DOHH2 (cell line): ENCODE measurements around the gene CNOT4.
"Not testable (repeated sequence)": the region's sequence is repeated elsewhere in the genome, so short reads cannot be mapped to it uniquely, and the experiment has no call there.

ENCODE experiments used
- H3F3A ChIP-seq: fragments of 200-600 bp; sonication (generic), shearing (Covaris generic); 2 replicates; pipeline ENCODE4 v1.6.0; 2016; ENCODE audit warnings: antibody characterized with exemption, mild to moderate bottlenecking; ENCODE audit not compliant: control insufficient read depth, insufficient read depth
- H3K27ac ChIP-seq: fragments of 200-600 bp; sonication (generic); 2 replicates; pipeline ENCODE4 v1.5.1; 2014; ENCODE audit warnings: low read depth, mild to moderate bottlenecking, low read length, moderate library complexity
- H3K27me3 ChIP-seq: fragments of 200-600 bp; sonication (generic); 2 replicates; pipeline ENCODE4 v1.6.1; 2014; ENCODE audit warnings: mild to moderate bottlenecking, low read length, mixed read lengths; ENCODE audit not compliant: control insufficient read depth
- H3K36me3 ChIP-seq: fragments of 200-600 bp; sonication (generic); 2 replicates; pipeline ENCODE4 v1.6.1; 2014; ENCODE audit warnings: mild to moderate bottlenecking, low read length, moderate library complexity, mixed read lengths; ENCODE audit not compliant: control insufficient read depth
- H3K4me1 ChIP-seq: fragments of 200-600 bp; sonication (generic); 2 replicates; pipeline ENCODE4 v1.6.1; 2014; ENCODE audit warnings: mild to moderate bottlenecking, low read length, mixed read lengths; ENCODE audit not compliant: control insufficient read depth
- H3K4me2 ChIP-seq: fragments of 200-600 bp; sonication (generic); 2 replicates; pipeline ENCODE4 v1.6.0; 2014; ENCODE audit warnings: mild to moderate bottlenecking, low read length, moderate library complexity
- H3K4me3 ChIP-seq: fragments of 200-600 bp; sonication (generic); 2 replicates; pipeline ENCODE4 v1.5.1; 2014; ENCODE audit warnings: mild to moderate bottlenecking, low read length, mixed read lengths
- H3K79me2 ChIP-seq: fragments of 200-600 bp; sonication (generic); 2 replicates; pipeline ENCODE4 v1.6.1; 2014; ENCODE audit warnings: mild to moderate bottlenecking, low read length, mixed read lengths; ENCODE audit not compliant: control insufficient read depth
- H3K9me2 ChIP-seq: fragments of 200-600 bp; sonication (generic); replicated peaks from 2 replicates; pipeline ENCODE4 v1.6.1; 2014; ENCODE audit warnings: mild to moderate bottlenecking, low read length, mixed read lengths; ENCODE audit not compliant: control insufficient read depth
- H3K9me3 ChIP-seq: fragments of 200-600 bp; sonication (generic); 2 replicates; pipeline ENCODE4 v1.6.1; 2014; ENCODE audit warnings: antibody characterized with exemption, low read length, mixed read lengths; ENCODE audit not compliant: control insufficient read depth, insufficient read depth
- H4K20me1 ChIP-seq: fragments of 200-600 bp; sonication (generic); 2 replicates; pipeline ENCODE4 v1.6.0; 2014; ENCODE audit warnings: low read depth, mild to moderate bottlenecking, antibody characterized with exemption, low read length, moderate library complexity; ENCODE audit not compliant: control insufficient read depth, insufficient read depth
- CTCF ChIP-seq: fragments of 200-600 bp; sonication (generic); IDR thresholded peaks from one replicate; pipeline ENCODE4 v1.5.1; 2014; ENCODE audit warnings: antibody characterized with exemption, mild to moderate bottlenecking, low read depth, low read length; ENCODE audit not compliant: poor library complexity, severe bottlenecking
- EZH2phosphoT487 ChIP-seq: fragments of 200-600 bp; sonication (generic); IDR thresholded peaks from 2 replicates; pipeline ENCODE4 v1.6.1; 2017; ENCODE audit warnings: borderline replicate concordance, mild to moderate bottlenecking, antibody characterized with exemption, low read length, moderate library complexity, mixed read lengths

CNOT4 gene

GRCh38 chr7:135509589-135509838, 388 bp downstream of the CNOT4 start:
- H3K9me3 ChIP-seq, result no peaks in the 10 kb centered on the region
- peaks cover 14% of the 10 kb centered on the region for H3K36me3 ChIP-seq
- H3K79me2 ChIP-seq, result peaks cover 53% of the 10 kb centered on the region
- H3K9me2 ChIP-seq, result no peaks in the 10 kb centered on the region
- H3K4me2 ChIP-seq, result peak overlapping the region; percentile 73
- peak overlapping the region; percentile 72 for H3K27ac ChIP-seq
- no peak for TF ChIP-seq EZH2phosphoT487
- TF ChIP-seq CTCF, result no peak
- H3K4me3 ChIP-seq, result peak overlapping the region; percentile 98
- no peaks in the 10 kb centered on the region for H3K27me3 ChIP-seq
- peaks cover 23% of the 10 kb centered on the region for H4K20me1 ChIP-seq
- H3F3A ChIP-seq, result peaks cover 5% of the 10 kb centered on the region
- peaks cover 31% of the 10 kb centered on the region for H3K4me1 ChIP-seq

- H3K27ac ChIP-seq, result peak overlapping the region; percentile 72
- H3F3A ChIP-seq, result peaks cover 5% of the 10 kb centered on the region
- peaks cover 14% of the 10 kb centered on the region for H3K36me3 ChIP-seq
- peak overlapping the region; percentile 73 for H3K4me2 ChIP-seq
- H3K9me3 ChIP-seq, result no peaks in the 10 kb centered on the region
- H3K4me1 ChIP-seq, result peaks cover 31% of the 10 kb centered on the region
- H3K4me3 ChIP-seq, result peak overlapping the region; percentile 98
- no peaks in the 10 kb centered on the region for H3K27me3 ChIP-seq
- peaks cover 56% of the 10 kb centered on the region for H3K79me2 ChIP-seq
- TF ChIP-seq EZH2phosphoT487 (no peak), CTCF (no peak)
- peaks cover 23% of the 10 kb centered on the region for H4K20me1 ChIP-seq
- no peaks in the 10 kb centered on the region for H3K9me2 ChIP-seq
Measured at GRCh38 chr7:135508883-135509588, 866 bp downstream of the CNOT4 start.

GRCh38 chr7:135501402-135501801, 8.5 kb downstream of the CNOT4 start:
- H3F3A ChIP-seq, result no peaks in the 10 kb centered on the region
- no peaks in the 10 kb centered on the region for H3K9me3 ChIP-seq
- H3K79me2 ChIP-seq, result peaks cover 96% of the 10 kb centered on the region
- H3K4me2 ChIP-seq, result no peak overlapping the region
- no peaks in the 10 kb centered on the region for H3K27me3 ChIP-seq
- H4K20me1 ChIP-seq, result peaks cover 25% of the 10 kb centered on the region
- no peaks in the 10 kb centered on the region for H3K36me3 ChIP-seq
- no peak for TF ChIP-seq EZH2phosphoT487
- H3K27ac ChIP-seq, result no peak overlapping the region
- peaks cover 11% of the 10 kb centered on the region for H3K4me1 ChIP-seq
- H3K4me3 ChIP-seq, result no peak overlapping the region
- H3K9me2 ChIP-seq, result no peaks in the 10 kb centered on the region

GRCh38 chr7:135499818-135500217, 10.1 kb downstream of the CNOT4 start:
- Histone ChIP-seq H3K4me3 (no peak overlapping the region), H3K9me3 (no peaks in the 10 kb centered on the region), H3K4me2 (no peak overlapping the region), H3K36me3 (no peaks in the 10 kb centered on the region), H3K27me3 (no peaks in the 10 kb centered on the region), H3K4me1 (peaks cover 11% of the 10 kb centered on the region), H3K9me2 (no peaks in the 10 kb centered on the region), H3K27ac (no peak overlapping the region), H3K79me2 (peaks cover 95% of the 10 kb centered on the region), H4K20me1 (peaks cover 25% of the 10 kb centered on the region), H3F3A (no peaks in the 10 kb centered on the region)
- TF ChIP-seq CTCF, result no peak
- TF ChIP-seq EZH2phosphoT487, result no peak

- not testable (repeated sequence) for H3K4me3 ChIP-seq, H3K27ac ChIP-seq, H3K9me2 ChIP-seq, H3F3A ChIP-seq, H3K36me3 ChIP-seq, H3K9me3 ChIP-seq, H3K27me3 ChIP-seq, H3K4me2 ChIP-seq
- Histone ChIP-seq H3K4me1 (peaks cover 11% of the 10 kb centered on the region), H4K20me1 (peaks cover 23% of the 10 kb centered on the region), H3K79me2 (peaks cover 99% of the 10 kb centered on the region)
Measured at GRCh38 chr7:135497161-135497560, 12.7 kb downstream of the CNOT4 start.
